ENCODE results near the gene SCG5. TPM values are rescaled to one million over a fixed set of nuclear protein-coding genes. Genes with fewer than 3 reads are reported as not detected.

The SCG5 gene
- total and polyA plus RNA-seq, 2 experiments from 2014 or later: 9.0 to 20.2 TPM

DNA sequence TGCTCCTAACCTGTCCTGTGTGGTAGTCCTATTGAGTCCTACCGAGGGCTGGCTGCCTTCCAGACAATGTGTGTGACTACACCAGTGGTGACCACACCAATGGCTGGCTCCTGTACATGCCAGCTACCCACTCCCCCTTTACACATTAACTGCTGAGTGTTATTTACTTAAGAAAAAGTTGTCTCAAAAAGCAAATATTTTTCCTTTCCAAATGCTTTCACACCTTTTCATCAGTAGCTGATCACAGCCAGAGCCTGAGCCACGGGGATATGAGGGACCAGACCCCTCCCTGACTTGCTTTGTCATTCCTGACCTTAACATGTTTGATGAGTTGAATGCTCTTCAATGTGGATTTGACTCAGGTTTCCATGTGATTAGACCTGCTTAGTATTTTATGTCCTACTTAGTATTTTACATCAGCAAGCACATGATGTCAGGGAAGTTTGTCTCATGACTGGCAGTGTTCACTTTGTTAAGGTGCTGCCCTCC, 46.7 kb downstream of the SCG5 start:
- H3K36me3 ChIP-seq: no peaks in the 10 kb centered on the region
- no peak overlapping the region for H3K4me3 ChIP-seq
- H3K27ac ChIP-seq: no peak overlapping the region
- no peak for DNase-seq (ENCODE audit: low read depth in 1 of 2, low spot score in 1 of 2)
- no peaks in the 10 kb centered on the region for H3K9me3 ChIP-seq (ENCODE audit: low read depth)
- H3K4me1 ChIP-seq (ENCODE audit: low read depth): no peaks in the 10 kb centered on the region
- H3K27me3 ChIP-seq: no peaks in the 10 kb centered on the region
- TF ChIP-seq, protein P1, sequence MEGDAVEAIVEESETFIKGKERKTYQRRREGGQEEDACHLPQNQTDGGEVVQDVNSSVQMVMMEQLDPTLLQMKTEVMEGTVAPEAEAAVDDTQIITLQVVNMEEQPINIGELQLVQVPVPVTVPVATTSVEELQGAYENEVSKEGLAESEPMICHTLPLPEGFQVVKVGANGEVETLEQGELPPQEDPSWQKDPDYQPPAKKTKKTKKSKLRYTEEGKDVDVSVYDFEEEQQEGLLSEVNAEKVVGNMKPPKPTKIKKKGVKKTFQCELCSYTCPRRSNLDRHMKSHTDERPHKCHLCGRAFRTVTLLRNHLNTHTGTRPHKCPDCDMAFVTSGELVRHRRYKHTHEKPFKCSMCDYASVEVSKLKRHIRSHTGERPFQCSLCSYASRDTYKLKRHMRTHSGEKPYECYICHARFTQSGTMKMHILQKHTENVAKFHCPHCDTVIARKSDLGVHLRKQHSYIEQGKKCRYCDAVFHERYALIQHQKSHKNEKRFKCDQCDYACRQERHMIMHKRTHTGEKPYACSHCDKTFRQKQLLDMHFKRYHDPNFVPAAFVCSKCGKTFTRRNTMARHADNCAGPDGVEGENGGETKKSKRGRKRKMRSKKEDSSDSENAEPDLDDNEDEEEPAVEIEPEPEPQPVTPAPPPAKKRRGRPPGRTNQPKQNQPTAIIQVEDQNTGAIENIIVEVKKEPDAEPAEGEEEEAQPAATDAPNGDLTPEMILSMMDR (IDR thresholded peaks at IDR 0.05; ENCODE audit: low read depth, low read length): no peak

DNA sequence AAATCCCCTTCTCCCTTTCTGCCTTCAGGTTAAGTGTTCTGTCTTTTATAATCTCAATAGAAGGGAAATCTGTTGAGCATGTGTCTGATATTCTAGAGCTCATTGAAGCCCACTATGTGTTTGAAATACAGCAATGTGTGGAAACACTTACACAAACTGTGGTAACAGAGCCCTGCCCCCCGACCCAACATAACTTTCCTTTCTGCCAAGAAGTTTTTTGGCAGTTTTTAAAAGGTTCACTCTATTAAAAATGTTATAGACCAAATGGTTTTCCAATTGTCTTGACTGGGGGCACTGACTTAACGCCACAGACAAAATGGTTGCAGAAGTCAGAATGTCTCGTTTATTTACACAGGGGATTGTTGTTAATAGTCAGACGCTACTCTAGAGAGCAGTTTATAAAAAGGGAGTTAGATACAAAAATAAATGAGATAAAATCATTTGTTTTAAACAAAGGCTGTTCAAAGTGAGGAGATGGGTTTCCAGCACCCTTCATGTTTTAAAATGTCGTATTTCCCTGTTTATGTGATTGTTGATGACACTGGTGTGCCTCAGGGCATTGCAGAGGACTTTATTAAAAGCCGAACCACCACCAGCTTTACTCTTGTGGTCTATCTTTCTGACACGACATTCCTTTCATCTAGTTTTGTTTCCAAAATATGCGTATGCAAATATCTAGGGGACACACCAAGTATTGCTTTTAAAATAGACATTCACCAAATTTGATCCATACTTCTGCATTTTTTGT, 49.6 kb downstream of the SCG5 start:
- no peak for DNase-seq (ENCODE audit: low read depth in 1 of 2, low spot score in 1 of 2)
- no peak overlapping the region for H3K4me3 ChIP-seq
- no peaks in the 10 kb centered on the region for H3K36me3 ChIP-seq
- no peaks in the 10 kb centered on the region for H3K4me1 ChIP-seq (ENCODE audit: low read depth)
- H3K27ac ChIP-seq: no peak overlapping the region
- TF ChIP-seq, protein P1 (IDR thresholded peaks at IDR 0.05; ENCODE audit: low read depth, low read length): no peak
- H3K27me3 ChIP-seq: no peaks in the 10 kb centered on the region
- no peaks in the 10 kb centered on the region for H3K9me3 ChIP-seq (ENCODE audit: low read depth)

DNA sequence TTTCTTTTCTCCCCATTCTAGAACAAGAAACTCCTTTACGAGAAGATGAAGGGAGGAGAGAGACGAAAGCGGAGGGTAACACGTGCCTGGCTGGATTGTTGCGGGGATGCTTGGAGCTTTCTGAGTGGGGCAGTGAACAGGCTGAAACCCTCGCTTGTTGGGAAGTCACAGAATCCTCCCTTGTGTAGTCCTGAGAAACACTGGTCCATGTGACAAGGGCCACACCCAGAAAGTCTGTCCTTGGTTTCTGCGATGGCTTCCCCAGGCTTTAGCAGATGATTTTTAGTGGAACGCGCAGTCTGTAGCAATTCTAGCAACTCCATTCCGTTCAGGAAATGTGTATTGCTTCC, 50.2 kb downstream of the SCG5 start:
- no peaks in the 10 kb centered on the region for H3K27me3 ChIP-seq
- TF ChIP-seq, protein P1 (IDR thresholded peaks at IDR 0.05; ENCODE audit: low read depth, low read length): no peak

DNA sequence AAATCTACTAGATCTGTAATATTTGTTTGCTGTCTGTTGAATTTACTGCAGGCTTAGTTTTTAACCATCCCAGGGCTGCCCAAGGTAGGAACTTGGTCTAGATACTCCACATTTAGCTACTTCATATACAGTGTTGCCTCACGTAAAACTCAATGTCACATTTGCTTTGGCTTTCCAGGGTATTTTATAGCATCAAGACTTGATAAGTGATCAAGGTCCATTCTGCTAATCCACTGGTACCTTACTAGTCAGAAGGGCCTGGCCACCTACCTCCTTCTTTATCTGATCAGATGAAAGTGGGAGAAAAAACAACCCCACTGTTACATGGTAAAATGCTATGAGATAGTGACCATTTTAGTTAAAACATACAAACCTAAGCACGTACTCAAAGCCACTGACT, 50.8 kb downstream of the SCG5 start:
- DNase-seq (ENCODE audit: low read depth in 1 of 2, low spot score in 1 of 2): no peak
- H3K4me3 ChIP-seq: no peak overlapping the region
- no peaks in the 10 kb centered on the region for H3K36me3 ChIP-seq
- no peaks in the 10 kb centered on the region for H3K9me3 ChIP-seq (ENCODE audit: low read depth)
- H3K4me1 ChIP-seq (ENCODE audit: low read depth): no peaks in the 10 kb centered on the region
- TF ChIP-seq, protein P1 (IDR thresholded peaks at IDR 0.05; ENCODE audit: low read depth, low read length): no peak
- H3K27ac ChIP-seq: no peak overlapping the region
- H3K27me3 ChIP-seq: no peaks in the 10 kb centered on the region

More for the DNA sequence above, 50.2 kb downstream of the SCG5 start:
- Histone ChIP-seq H3K27ac (no peak overlapping the region), H3K36me3 (no peaks in the 10 kb centered on the region), H3K4me3 (no peak overlapping the region), H3K9me3 (ENCODE audit: low read depth) (no peaks in the 10 kb centered on the region), H3K4me1 (ENCODE audit: low read depth) (no peaks in the 10 kb centered on the region)
- DNase-seq (ENCODE audit: low read depth in 1 of 2, low spot score in 1 of 2): no peak

DNA sequence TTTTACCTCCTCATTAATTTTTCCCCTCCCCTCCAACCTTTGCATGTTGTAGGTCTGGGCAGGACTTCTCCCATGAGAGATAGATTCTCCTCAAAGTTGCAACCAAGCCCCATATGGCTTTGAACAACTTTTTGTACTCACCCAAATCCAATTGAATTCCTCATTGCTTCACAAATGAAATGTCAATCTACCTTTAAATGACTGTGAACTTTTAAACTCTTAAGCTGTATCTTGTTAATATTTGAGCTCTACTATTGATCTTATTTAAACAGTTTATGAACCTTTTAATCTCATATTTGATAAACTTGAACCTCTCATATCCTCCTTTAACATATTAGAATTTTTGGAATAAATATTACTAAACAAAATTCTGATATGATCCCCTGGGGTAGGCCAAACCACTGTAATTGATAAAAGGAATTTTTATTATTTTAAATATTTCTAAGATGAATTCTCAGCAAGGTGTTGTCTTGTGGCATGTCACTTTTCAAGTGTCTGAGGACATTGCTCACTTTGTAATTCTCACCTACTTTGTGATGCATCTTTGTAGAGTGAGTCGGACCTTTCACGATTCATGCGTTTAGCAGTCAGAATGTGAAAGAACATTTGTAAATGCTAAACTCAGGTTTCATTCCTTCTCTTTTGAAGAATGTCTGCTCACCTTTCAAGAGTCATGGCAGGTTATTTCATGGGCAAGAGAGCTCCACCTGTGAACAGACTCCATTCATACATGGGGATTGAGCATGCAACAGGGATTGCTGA, 52.9 kb downstream of the SCG5 start:
- DNase-seq (ENCODE audit: low read depth in 1 of 2, low spot score in 1 of 2): no peak
- Histone ChIP-seq H3K4me3 (no peak overlapping the region), H3K27me3 (no peaks in the 10 kb centered on the region), H3K36me3 (no peaks in the 10 kb centered on the region), H3K4me1 (ENCODE audit: low read depth) (no peaks in the 10 kb centered on the region), H3K27ac (no peak overlapping the region), H3K9me3 (ENCODE audit: low read depth) (no peaks in the 10 kb centered on the region)
- TF ChIP-seq, protein P1 (IDR thresholded peaks at IDR 0.05; ENCODE audit: low read depth, low read length): no peak
